ENCODE measurements around the gene RNMT. TPM values are rescaled to one million over a fixed set of nuclear protein-coding genes. Genes with fewer than 3 reads are reported as not detected.

RNMT gene
- total RNA-seq, 1 donor from 2014 or later: 6.4 TPM

- TF ChIP-seq CTCF (IDR thresholded peaks at IDR 0.05): no peak
- H3K27me3 ChIP-seq: no peaks in the 10 kb centered on the region
- no peak overlapping the region for H3K4me3 ChIP-seq
- DNase-seq (ENCODE audit: low spot score in 2 of 2): no peak
- no peaks in the 10 kb centered on the region for H3K4me1 ChIP-seq
- no peaks in the 10 kb centered on the region for H3K36me3 ChIP-seq
- no peak overlapping the region for H3K27ac ChIP-seq
- intact Hi-C loops (cut with DNase I): no loop called here
- no peaks in the 10 kb centered on the region for H3K9me3 ChIP-seq
Observed at GRCh38 chr18:13710414-13710831, 16.1 kb upstream of the RNMT start.

GRCh38 chr18:13712400-13713131, 13.9 kb upstream of the RNMT start:
- Histone ChIP-seq H3K36me3 (no peaks in the 10 kb centered on the region), H3K27me3 (no peaks in the 10 kb centered on the region), H3K4me3 (no peak overlapping the region), H3K4me1 (no peaks in the 10 kb centered on the region), H3K9me3 (no peaks in the 10 kb centered on the region), H3K27ac (no peak overlapping the region)
- TF ChIP-seq CTCF (IDR thresholded peaks at IDR 0.05): no peak
- intact Hi-C loops (cut with DNase I): no loop called here
- no peak for DNase-seq (ENCODE audit: low spot score in 2 of 2)

GRCh38 chr18:13713455-13714055, 12.9 kb upstream of the RNMT start:
- TF ChIP-seq CTCF (IDR thresholded peaks at IDR 0.05): no peak
- H3K36me3 ChIP-seq: no peaks in the 10 kb centered on the region
- no peaks in the 10 kb centered on the region for H3K27me3 ChIP-seq
- H3K4me3 ChIP-seq: no peak overlapping the region
- no peaks in the 10 kb centered on the region for H3K9me3 ChIP-seq
- no peaks in the 10 kb centered on the region for H3K4me1 ChIP-seq
- H3K27ac ChIP-seq: no peak overlapping the region
- intact Hi-C loops (cut with DNase I): no loop called here
- no peak for DNase-seq (ENCODE audit: low spot score in 2 of 2)

DNA sequence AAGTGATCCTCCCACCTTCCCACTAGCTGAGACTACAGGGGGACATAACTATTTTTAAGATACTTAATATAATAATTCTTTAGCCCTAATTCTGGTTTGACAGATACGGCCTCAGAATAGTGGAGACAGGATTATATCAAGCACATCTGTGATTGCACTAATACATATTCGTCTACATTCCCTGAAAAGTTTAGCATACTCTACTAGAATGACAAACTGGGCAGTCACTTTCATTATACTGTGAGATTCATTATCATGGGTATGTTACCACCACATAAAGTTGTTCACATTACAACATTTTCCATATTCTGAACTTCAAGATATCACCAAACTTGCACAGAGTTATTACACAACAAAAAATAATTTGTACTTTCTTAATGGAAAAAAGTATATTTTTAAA, 11.1 kb upstream of the RNMT start:
- no peak for TF ChIP-seq CTCF (IDR thresholded peaks at IDR 0.05)
- no peak overlapping the region for H3K4me3 ChIP-seq
- no peaks in the 10 kb centered on the region for H3K36me3 ChIP-seq
- no peaks in the 10 kb centered on the region for H3K4me1 ChIP-seq
- DNase-seq (ENCODE audit: low spot score in 2 of 2): no peak
- H3K9me3 ChIP-seq: no peaks in the 10 kb centered on the region
- H3K27me3 ChIP-seq: no peaks in the 10 kb centered on the region
- intact Hi-C loops (cut with DNase I): no loop called here
- H3K27ac ChIP-seq: no peak overlapping the region

DNA sequence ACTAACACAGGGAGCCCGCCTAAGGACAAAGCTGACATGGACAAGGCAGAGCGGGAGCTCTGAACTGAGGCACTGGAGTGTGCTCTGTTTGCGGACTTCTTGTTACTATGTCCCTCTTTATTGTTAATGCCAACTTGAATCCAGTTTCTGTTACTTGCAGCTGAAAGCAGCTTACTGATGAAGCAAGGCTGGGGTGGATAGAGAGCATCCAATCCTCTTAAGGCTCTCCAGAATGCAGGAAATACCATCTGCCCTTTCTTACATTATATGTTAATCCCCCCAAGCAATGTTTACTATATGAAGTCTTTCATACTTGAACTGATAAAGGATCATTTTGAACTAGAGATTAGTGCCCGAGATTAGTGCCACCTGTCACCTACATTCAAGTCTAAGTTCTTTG, 9.6 kb upstream of the RNMT start:
- Histone ChIP-seq H3K36me3 (no peaks in the 10 kb centered on the region), H3K27ac (no peak overlapping the region), H3K4me1 (no peaks in the 10 kb centered on the region), H3K27me3 (no peaks in the 10 kb centered on the region), H3K9me3 (no peaks in the 10 kb centered on the region), H3K4me3 (no peak overlapping the region)
- DNase-seq (ENCODE audit: low spot score in 2 of 2): no peak
- intact Hi-C loops (cut with DNase I): no loop called here
- TF ChIP-seq CTCF (IDR thresholded peaks at IDR 0.05): no peak
